Measurements from ENCODE around the gene URM1. TPM values are rescaled to one million over a fixed set of nuclear protein-coding genes. Genes with fewer than 3 reads are reported as not detected.

URM1 gene
- total RNA-seq, 1 donor from 2014 or later = 96.1 TPM

- no peak for TF ChIP-seq CTCF (IDR thresholded peaks at IDR 0.05; ENCODE audit: unreplicated experiment)
- H3K36me3 Mint-ChIP-seq (ENCODE audit: low read depth, unreplicated experiment) = peaks cover 15% of the 10 kb centered on the region
- H3K9me3 Mint-ChIP-seq (ENCODE audit: unreplicated experiment) = no peaks in the 10 kb centered on the region
- no peaks in the 10 kb centered on the region for H3K4me1 Mint-ChIP-seq (ENCODE audit: unreplicated experiment)
- H3K27ac Mint-ChIP-seq (ENCODE audit: unreplicated experiment) = no peak overlapping the region
- peaks cover 3% of the 10 kb centered on the region for H3K27me3 Mint-ChIP-seq (ENCODE audit: unreplicated experiment)
- DNase-seq (ENCODE audit: low spot score) = no peak
- H3K4me3 Mint-ChIP-seq (ENCODE audit: unreplicated experiment) = no peak overlapping the region
Measured at GRCh38 chr9:128349772-128350171, 21.4 kb upstream of the URM1 start.

DNA sequence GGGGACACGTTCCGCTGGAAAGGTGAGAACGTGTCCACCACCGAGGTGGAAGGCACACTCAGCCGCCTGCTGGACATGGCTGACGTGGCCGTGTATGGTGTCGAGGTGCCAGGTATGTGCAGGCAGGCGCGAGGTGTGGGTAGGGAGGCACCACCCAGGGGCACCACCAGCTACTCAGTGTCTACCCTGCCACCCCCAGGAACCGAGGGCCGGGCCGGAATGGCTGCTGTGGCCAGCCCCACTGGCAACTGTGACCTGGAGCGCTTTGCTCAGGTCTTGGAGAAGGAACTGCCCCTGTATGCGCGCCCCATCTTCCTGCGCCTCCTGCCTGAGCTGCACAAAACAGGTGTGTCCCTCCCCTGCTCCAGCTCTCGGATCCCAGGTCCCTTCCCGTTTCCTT, 15.7 kb upstream of the URM1 start:
- no peak for TF ChIP-seq CTCF (IDR thresholded peaks at IDR 0.05; ENCODE audit: unreplicated experiment)
- no peak overlapping the region for H3K4me3 Mint-ChIP-seq (ENCODE audit: unreplicated experiment)
- peaks cover 11% of the 10 kb centered on the region for H3K36me3 Mint-ChIP-seq (ENCODE audit: low read depth, unreplicated experiment)
- no peaks in the 10 kb centered on the region for H3K4me1 Mint-ChIP-seq (ENCODE audit: unreplicated experiment)
- no peaks in the 10 kb centered on the region for H3K9me3 Mint-ChIP-seq (ENCODE audit: unreplicated experiment)
- H3K27me3 Mint-ChIP-seq (ENCODE audit: unreplicated experiment) = no peaks in the 10 kb centered on the region
- no peak overlapping the region for H3K27ac Mint-ChIP-seq (ENCODE audit: unreplicated experiment)
- no peak for DNase-seq (ENCODE audit: low spot score)

GRCh38 chr9:128358090-128358489, 13.1 kb upstream of the URM1 start:
- DNase-seq (ENCODE audit: low spot score) = no peak
- Mint-ChIP-seq H3K4me3 (ENCODE audit: unreplicated experiment) (no peak overlapping the region), H3K27me3 (ENCODE audit: unreplicated experiment) (peaks cover 4% of the 10 kb centered on the region), H3K9me3 (ENCODE audit: unreplicated experiment) (no peaks in the 10 kb centered on the region), H3K36me3 (ENCODE audit: low read depth, unreplicated experiment) (peaks cover 9% of the 10 kb centered on the region), H3K27ac (ENCODE audit: unreplicated experiment) (no peak overlapping the region), H3K4me1 (ENCODE audit: unreplicated experiment) (no peaks in the 10 kb centered on the region)
- TF ChIP-seq CTCF (IDR thresholded peaks at IDR 0.05; ENCODE audit: unreplicated experiment) = no peak

DNA sequence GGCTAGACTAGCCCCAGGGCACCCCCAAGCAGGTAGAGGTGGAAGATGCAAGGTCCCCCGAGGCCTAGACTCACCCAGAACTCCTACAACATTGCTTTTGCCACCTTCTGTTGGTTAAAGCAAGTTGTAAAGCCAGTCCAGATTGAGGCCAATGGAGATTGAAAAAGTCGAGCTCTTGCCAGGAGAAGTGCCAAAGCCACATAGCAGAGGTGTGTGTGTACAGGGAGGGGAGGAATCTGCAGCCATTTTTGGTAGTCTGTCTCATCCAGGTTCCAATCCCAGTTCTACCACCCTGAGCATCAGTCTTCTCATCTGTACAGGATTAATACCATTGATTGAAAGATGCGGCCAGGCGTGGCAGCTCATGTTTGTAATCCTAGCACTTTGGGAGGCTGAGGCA, 12.3 kb upstream of the URM1 start:
- Mint-ChIP-seq H3K4me1 (ENCODE audit: unreplicated experiment) (no peaks in the 10 kb centered on the region), H3K9me3 (ENCODE audit: unreplicated experiment) (no peaks in the 10 kb centered on the region), H3K36me3 (ENCODE audit: low read depth, unreplicated experiment) (peaks cover 9% of the 10 kb centered on the region), H3K27me3 (ENCODE audit: unreplicated experiment) (peaks cover 7% of the 10 kb centered on the region), H3K27ac (ENCODE audit: unreplicated experiment) (no peak overlapping the region), H3K4me3 (ENCODE audit: unreplicated experiment) (no peak overlapping the region)
- no peak for DNase-seq (ENCODE audit: low spot score)
- no peak for TF ChIP-seq CTCF (IDR thresholded peaks at IDR 0.05; ENCODE audit: unreplicated experiment)

DNA sequence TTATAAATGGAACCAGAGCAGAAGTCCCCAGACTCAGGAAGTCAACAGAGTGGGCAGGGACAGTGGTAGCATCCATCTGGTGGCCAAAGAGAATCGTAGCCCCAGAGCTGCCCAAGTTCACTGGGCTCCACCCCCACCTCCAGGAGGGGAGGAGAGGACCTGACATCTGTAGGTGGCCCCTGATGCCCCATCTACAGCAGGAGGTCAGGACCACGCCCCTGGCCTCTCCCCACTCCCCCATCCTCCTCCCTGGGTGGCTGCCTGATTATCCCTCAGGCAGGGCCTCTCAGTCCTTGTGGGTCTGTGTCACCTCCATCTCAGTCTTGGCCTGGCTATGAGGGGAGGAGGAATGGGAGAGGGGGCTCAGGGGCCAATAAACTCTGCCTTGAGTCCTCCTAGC, 10.3 kb upstream of the URM1 start:
- no peaks in the 10 kb centered on the region for H3K9me3 Mint-ChIP-seq (ENCODE audit: unreplicated experiment)
- no peak overlapping the region for H3K27ac Mint-ChIP-seq (ENCODE audit: unreplicated experiment)
- no peak for TF ChIP-seq CTCF (IDR thresholded peaks at IDR 0.05; ENCODE audit: unreplicated experiment)
- H3K4me3 Mint-ChIP-seq (ENCODE audit: unreplicated experiment) = no peak overlapping the region
- H3K36me3 Mint-ChIP-seq (ENCODE audit: low read depth, unreplicated experiment) = peaks cover 9% of the 10 kb centered on the region
- no peak for DNase-seq (ENCODE audit: low spot score)
- peaks cover 2% of the 10 kb centered on the region for H3K4me1 Mint-ChIP-seq (ENCODE audit: unreplicated experiment)
- H3K27me3 Mint-ChIP-seq (ENCODE audit: unreplicated experiment) = peaks cover 8% of the 10 kb centered on the region

Measured in endothelial cell (in vitro differentiated cells).